ENCODE results near the gene PBX3.

DNA sequence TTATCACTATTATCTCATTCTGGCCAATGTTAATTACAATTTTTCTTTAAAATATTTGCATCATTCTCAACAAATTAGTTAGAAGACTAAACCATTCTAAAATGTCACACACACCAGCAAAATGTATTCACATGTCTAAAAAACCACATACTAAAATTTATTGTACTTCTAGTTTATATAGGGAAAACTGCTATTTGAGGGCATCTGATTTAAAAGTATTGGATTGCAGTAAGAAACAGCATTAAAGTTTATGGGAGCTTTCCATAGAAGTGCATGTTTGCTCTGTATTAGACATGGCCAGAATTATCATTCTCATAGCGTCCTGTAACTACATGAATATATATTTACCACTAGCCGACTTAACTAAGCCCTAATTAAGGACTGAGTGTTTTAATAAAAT lies 150.3 kb downstream of the PBX3 start:
- TF ChIP-seq, protein P1, sequence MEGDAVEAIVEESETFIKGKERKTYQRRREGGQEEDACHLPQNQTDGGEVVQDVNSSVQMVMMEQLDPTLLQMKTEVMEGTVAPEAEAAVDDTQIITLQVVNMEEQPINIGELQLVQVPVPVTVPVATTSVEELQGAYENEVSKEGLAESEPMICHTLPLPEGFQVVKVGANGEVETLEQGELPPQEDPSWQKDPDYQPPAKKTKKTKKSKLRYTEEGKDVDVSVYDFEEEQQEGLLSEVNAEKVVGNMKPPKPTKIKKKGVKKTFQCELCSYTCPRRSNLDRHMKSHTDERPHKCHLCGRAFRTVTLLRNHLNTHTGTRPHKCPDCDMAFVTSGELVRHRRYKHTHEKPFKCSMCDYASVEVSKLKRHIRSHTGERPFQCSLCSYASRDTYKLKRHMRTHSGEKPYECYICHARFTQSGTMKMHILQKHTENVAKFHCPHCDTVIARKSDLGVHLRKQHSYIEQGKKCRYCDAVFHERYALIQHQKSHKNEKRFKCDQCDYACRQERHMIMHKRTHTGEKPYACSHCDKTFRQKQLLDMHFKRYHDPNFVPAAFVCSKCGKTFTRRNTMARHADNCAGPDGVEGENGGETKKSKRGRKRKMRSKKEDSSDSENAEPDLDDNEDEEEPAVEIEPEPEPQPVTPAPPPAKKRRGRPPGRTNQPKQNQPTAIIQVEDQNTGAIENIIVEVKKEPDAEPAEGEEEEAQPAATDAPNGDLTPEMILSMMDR (optimal IDR thresholded peaks at IDR 0.05 in 1 of 3, IDR thresholded peaks at IDR 0.05 in 1 of 3, conservative IDR thresholded peaks at IDR 0.05 in 1 of 3; ENCODE audit: extremely low read depth in 1 of 3, insufficient read depth in 2 of 3, low read length in 3 of 3): no peak
- TF ChIP-seq EZH2 (IDR thresholded peaks at IDR 0.05; ENCODE audit: low read length): no peak
